Testis (tissue), 3 donors: ENCODE data around the gene NEUROG2. TPM values are rescaled to one million over a fixed set of nuclear protein-coding genes. Genes with fewer than 3 reads are reported as not detected.

Source experiments
- DNase-seq: peaks from one replicate; pipeline ENCODE4 v3.0.0-alpha.2; 2019
- H3K27ac ChIP-seq, 2 donors: fragments of 200-600 bp; sonication (generic); one replicate each; pipeline ENCODE4 v1.5.1; 2019
- H3K27me3 ChIP-seq: fragments of 200-600 bp; sonication (generic); one replicate; pipeline ENCODE4 v1.5.1; 2019
- H3K36me3 ChIP-seq: fragments of 200-600 bp; sonication (generic); one replicate; pipeline ENCODE4 v1.5.1; 2017; ENCODE audit warnings: low read depth; ENCODE audit errors: missing control alignments
- H3K4me1 ChIP-seq: fragments of 200-600 bp; sonication (generic); one replicate; pipeline ENCODE4 v1.5.1; 2019
- H3K4me3 ChIP-seq, 2 donors: fragments of 200-600 bp; sonication (generic); one replicate each; pipeline ENCODE4 v1.5.1; 2017 to 2019
- H3K9me3 ChIP-seq: fragments of 200-600 bp; sonication (generic); one replicate; pipeline ENCODE4 v1.5.1; 2017
- POLR2A ChIP-seq: fragments of 450-650 bp; IDR thresholded peaks from one replicate; pipeline ENCODE4 v1.6.1; 2017; ENCODE audit warnings: antibody characterized with exemption, mild to moderate bottlenecking, moderate library complexity
- WGBS, 2 donors: methylation state at CpG; one replicate each; pipeline ENCODE4 v1.1.5; 2018; 5-methylcytosine and 5-hydroxymethylcytosine counted together
- intact Hi-C: fragments of 100-400 bp; cut with DNase I; formaldehyde crosslinking; loops from one replicate; pipeline ENCODE4 v1.15.1; 2023; ENCODE audit warnings: low total_unique reads
- polyA plus RNA-seq: library from polyadenylated mRNA; stranded (reverse); fragments of 350-450 nt; fragmentation: Illumina TruSeq; extraction: RNeasy Lipid Tissue Mini Kit (QIAGEN cat#74804); gene quantifications from one replicate; pipeline ENCODE4 v1.2.3, GENCODE V29; 2014; ENCODE audit warnings: low read depth, low replicate concordance; ENCODE audit not compliant: insufficient read depth
- total RNA-seq, 2 donors: library from RNA; depleted of rRNA; stranded (reverse); fragments of >200 nt; gene quantifications; one replicate each; pipeline ENCODE4 v1.2.3, GENCODE V29; 2016
- TF ChIP-seq, protein P1 (sequence below), 3 experiments: fragments of 450-650 bp in 2 of 3; fragments of 200-600 bp in 1 of 3; sonication (generic) in 1 of 3; IDR thresholded peaks; one replicate each; pipeline ENCODE4 v1.5.1; 2016 to 2019; ENCODE audit warnings: antibody characterized with exemption in 3 of 3, mild to moderate bottlenecking in 2 of 3, moderate library complexity in 1 of 3

NEUROG2 gene
- total and polyA plus RNA-seq, 3 donors from 2014 or later, result 0.62 to 4.1 (median 3.8) TPM

DNA sequence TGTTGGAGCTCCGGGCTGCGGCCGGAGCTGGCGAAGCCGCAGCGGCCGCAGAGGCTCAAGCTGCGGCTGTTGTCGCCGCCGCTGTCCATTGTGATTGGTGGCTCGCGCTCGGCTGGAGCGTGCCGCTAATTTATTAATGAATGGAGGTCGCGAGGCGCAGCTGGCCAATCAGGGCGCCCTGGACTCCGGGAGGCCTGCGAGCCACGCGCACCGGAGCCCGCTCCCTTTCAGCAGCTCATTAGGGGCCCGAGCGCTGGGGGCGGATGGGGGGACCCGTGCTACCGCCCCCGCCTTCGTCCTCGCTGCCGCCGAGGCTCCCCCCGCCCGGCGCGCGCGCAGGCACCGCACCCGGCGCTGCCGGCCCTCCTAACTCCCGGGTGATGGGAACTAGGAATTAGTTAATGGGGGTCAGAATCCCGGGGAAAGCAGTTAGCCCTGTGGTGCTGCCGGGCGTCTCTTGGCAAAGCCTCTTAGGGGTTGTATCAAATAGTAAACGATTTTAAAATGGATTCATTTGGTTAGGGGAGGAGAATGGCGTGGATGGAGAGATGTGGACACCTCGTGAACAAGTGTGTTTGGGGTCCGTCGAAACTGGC, 589 bp upstream of the NEUROG2 start:
- Histone ChIP-seq H3K4me1 (peaks cover 23% of the 10 kb centered on the region), H3K27ac (no peak overlapping the region), H3K4me3 (peak overlapping the region; percentile 27 to 58), H3K36me3 (no peaks in the 10 kb centered on the region), H3K9me3 (no peaks in the 10 kb centered on the region), H3K27me3 (no peaks in the 10 kb centered on the region)
- intact Hi-C loops, result no loop called here
- WGBS, 2 donors, result 1 to 2% methylated on average over 15 to 55 of the region's 55 CpGs
- peak; percentile 33 for DNase-seq
- TF ChIP-seq, protein P1, sequence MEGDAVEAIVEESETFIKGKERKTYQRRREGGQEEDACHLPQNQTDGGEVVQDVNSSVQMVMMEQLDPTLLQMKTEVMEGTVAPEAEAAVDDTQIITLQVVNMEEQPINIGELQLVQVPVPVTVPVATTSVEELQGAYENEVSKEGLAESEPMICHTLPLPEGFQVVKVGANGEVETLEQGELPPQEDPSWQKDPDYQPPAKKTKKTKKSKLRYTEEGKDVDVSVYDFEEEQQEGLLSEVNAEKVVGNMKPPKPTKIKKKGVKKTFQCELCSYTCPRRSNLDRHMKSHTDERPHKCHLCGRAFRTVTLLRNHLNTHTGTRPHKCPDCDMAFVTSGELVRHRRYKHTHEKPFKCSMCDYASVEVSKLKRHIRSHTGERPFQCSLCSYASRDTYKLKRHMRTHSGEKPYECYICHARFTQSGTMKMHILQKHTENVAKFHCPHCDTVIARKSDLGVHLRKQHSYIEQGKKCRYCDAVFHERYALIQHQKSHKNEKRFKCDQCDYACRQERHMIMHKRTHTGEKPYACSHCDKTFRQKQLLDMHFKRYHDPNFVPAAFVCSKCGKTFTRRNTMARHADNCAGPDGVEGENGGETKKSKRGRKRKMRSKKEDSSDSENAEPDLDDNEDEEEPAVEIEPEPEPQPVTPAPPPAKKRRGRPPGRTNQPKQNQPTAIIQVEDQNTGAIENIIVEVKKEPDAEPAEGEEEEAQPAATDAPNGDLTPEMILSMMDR (IDR thresholded peaks at IDR 0.05), result no peak
- TF ChIP-seq POLR2A, result no peak

DNA sequence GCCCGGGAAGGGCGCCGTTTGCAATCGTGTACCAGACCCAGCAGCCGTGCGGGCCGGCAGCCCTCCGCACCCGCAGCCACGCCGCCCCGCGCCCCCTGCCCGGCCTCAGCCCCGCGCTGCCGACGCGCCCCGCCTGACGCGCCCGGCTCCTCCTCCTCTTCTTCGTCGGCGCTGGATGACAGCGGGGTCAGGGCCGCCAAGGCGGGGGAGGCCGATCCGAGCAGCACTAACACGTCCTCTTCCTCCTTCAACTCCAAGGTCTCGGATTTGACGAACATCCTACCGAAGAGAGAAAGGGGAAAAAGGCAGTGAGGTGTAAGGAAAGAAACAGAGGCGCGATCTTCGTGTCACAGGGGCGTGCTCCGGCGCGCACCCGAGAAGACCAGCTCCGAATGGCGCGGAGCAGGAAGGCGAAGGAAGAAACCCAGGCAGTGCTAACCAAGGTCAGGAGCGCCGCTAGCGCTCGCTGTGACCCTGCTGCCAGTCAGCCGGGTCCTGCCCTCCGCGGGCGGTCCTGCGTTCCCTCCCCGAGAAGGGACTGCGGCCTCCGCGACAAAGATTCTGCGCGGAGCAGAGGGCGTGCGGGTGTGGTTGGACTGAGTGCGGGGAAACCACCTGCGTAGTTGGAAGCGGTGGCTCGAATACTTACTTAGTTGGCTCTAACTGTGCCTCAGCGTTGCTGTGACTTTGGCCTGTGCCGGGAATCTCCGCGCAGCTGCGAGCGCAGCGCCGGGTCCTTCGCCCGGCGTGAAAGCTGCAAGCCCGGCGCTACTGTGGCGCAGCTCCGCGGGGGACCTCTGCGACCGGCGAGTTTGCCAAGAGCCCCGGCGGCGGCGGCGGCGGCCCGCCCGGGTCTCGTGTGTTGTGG, 548 bp downstream of the NEUROG2 start:
- peaks cover 1% of the 10 kb centered on the region for H3K27me3 ChIP-seq
- DNase-seq, result peak; percentile 30
- H3K9me3 ChIP-seq, result no peaks in the 10 kb centered on the region
- intact Hi-C loops, result no loop called here
- peaks cover 27% of the 10 kb centered on the region for H3K4me1 ChIP-seq
- no peaks in the 10 kb centered on the region for H3K36me3 ChIP-seq
- WGBS, 2 donors, result 0 to 1% methylated on average over 16 to 58 of the region's 96 CpGs
- TF ChIP-seq, protein P1 (IDR thresholded peaks at IDR 0.05), result no peak
- no peak for TF ChIP-seq POLR2A
- peak overlapping the region; percentile 27 to 58 for H3K4me3 ChIP-seq
- no peak overlapping the region for H3K27ac ChIP-seq

DNA sequence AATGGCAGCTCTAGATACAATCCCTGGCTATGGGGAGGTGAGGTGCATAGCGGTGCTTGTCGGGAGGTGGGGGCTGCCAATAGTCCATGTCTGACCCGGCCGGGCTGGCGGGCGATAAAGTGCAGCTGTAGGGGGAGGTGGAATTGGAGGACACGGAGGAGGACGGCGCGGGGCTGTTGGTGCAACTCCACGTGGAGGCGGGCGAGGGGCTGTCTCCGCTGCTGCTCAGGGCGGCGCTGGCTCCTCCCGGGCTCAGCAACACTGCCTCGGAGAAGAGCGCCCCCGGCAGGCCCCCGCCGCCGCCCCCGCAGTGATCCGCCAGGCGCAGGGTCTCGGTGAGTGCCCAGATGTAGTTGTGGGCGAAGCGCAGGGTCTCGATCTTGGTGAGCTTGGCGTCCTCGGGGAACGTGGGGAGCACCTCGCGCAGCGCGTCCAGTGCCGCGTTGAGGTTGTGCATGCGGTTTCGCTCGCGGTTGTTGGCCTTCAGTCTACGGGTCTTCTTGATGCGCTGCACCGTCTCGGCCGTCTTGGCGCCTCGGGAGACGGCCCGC, 1.3 kb downstream of the NEUROG2 start:
- Histone ChIP-seq H3K27ac (no peak overlapping the region), H3K27me3 (peaks cover 9% of the 10 kb centered on the region), H3K4me3 (peak overlapping the region; percentile 27 to 58), H3K9me3 (no peaks in the 10 kb centered on the region), H3K36me3 (no peaks in the 10 kb centered on the region), H3K4me1 (peaks cover 27% of the 10 kb centered on the region)
- WGBS, 2 donors, result 2% methylated on average over 14 to 52 of the region's 52 CpGs
- TF ChIP-seq, protein P1 (IDR thresholded peaks at IDR 0.05), result no peak
- TF ChIP-seq POLR2A, result no peak
- intact Hi-C loops, result no loop called here
- DNase-seq, result no peak

DNA sequence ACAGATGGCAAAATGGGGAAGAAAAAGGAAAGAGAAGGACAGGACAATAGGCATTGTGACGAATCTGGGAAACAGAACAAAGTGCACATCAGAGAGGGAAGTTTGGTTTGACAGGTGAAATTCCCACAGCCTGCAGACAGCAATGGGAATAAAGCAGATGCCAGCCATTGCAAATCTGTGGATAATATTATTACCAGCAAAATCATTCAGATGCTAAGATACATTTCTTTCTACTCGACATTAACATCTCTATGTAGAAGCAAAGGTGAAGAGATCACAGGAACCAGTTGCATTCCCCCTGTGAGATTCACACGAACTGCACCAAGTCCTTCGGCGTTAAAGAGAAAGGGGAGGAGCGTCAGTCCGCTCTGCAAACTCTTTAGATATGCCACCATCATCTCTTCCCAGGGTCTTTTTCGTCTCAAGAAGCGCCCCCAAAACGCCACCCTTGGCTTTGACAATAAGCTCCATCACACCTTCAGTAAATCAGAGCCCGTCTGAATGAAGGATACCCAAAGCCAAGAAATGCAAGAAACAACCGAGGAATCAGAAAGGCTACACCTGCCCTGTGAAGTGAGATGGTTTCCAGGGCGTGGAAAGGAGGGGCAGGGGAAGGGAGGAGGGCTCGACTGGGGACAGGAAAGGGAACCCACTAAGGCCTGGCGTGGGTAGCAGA, 1.9 kb downstream of the NEUROG2 start:
- Histone ChIP-seq H3K4me3 (peak overlapping the region in 1 of 2 donors; percentile 27), H3K4me1 (peaks cover 27% of the 10 kb centered on the region), H3K27ac (no peak overlapping the region), H3K27me3 (peaks cover 11% of the 10 kb centered on the region), H3K9me3 (no peaks in the 10 kb centered on the region), H3K36me3 (no peaks in the 10 kb centered on the region)
- WGBS, 2 donors, result 5 to 7% methylated on average over 15 of the region's 15 CpGs
- no peak for DNase-seq
- intact Hi-C loops, result no loop called here
- no peak for TF ChIP-seq POLR2A
- TF ChIP-seq, protein P1 (IDR thresholded peaks at IDR 0.05), result no peak
